NCI-H526 (cell line): Measurements from ENCODE around the gene ICA1.

Experiments used
- DNase-seq, 2 experiments: peaks; one replicate each; lab custom pipeline; 2025; lab: John Stamatoyannopoulos, UW

Gene ICA1

DNA sequence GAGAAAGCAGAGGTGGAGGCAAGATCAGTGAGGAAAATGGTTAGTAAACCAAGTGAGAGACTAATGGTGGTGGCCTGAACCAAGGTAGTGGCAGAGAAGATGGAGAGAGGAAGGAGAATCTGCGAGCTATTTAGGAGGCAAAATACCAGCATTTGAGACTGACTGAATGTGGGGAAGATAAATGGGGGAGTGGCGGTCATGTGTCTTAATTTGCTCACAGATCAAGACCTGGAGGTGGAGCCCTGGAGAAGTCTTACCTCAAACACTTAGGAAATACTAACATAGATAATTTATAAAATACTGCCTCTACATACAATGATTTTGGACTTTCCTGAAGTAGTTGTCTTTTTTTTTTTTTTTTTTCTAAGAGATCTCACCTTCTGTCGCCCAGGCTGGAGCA is 34.7 kb downstream of the ICA1 start:
- DNase-seq = no peak

DNA sequence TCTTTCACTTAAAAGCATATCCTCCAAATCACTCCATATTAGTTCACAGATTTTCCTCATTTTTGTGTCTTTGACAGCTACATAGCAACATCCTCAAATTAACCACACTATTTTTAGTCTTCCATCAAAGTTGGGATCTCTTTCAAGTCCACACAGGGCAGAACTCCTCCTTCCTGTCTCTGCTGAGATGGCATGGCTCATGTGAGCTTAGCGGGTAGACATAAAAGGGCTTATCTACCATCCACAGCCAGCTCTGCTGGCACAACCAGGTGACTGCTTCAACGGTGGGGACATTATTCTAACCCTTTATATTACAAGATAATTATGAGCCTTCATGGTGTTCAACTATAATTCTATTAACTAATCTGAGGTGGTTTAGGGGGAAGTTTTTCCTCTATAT is 35.5 kb downstream of the ICA1 start:
- no peak for DNase-seq

DNA sequence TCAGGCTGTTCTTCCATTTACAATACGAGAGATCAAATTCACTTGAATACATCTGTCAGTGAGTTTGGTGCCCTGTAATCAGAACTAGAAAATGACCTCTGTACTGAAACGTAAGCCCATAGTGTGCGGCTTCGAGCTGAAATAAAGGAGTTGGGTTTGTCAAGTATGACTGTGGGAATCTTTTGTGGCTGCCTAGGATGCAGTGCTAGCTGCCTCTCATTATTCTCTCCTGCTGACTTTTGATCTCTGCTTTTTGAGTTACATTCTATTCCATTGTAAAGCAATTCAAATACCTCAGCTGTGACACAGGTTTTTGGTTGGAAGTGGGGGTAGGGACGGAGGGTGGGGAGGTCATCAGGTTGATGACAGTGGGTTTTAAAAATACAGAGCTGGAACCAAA is 40.4 kb downstream of the ICA1 start:
- DNase-seq = no peak

DNA sequence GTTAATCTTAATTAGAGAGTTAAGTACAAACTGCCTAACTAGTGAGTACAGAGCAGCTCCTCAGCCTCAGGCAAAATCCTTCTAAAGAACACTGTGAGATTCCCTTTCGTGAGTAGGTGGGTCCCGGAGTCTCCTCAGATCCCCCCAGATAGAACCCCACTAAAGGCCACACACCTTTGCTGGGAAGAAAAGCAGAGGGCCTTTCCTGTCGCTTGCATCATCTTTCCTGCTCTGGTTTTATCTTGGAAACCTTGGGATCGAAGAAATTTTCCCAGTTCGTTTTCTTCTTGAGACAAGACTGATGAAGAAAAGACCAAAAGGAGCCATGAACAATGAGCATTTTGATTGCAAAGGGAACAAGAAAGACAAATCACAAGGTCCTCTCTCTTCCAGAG is 40.9 kb downstream of the ICA1 start:
- no peak for DNase-seq

DNA sequence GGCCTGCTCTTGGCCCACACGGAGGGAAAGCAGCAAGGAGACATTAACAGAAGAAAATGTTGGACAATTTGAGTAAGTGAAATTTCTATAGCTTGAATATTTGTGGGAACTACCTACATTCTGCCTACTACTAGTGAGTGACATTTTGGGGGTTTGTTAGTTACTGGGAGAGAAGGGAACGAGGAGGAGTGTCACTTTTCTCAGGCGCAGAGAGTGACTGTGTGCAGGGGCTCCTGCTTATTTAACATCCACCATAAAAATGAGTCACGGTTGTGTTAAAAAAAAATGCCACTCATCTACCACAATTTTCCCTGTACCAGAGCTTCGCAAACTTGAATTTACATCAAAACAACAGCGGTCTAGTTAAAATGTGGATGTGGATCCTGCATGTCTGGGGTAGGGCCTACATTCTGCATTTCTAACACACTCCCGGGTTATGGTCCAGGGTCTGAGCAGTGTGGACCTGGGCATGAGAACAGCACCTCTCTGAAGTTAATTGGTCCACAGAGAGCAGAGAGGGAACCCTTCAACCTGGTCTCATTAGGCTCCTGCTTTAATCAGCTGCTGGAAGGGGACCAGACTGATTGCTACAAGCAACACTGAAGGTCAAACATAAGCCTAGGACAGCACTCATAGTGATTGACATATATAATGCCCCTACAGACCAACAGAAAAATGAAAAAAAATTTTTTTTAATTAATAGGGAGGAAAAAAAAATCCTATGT is 41.4 kb downstream of the ICA1 start:
- DNase-seq = no peak

DNA sequence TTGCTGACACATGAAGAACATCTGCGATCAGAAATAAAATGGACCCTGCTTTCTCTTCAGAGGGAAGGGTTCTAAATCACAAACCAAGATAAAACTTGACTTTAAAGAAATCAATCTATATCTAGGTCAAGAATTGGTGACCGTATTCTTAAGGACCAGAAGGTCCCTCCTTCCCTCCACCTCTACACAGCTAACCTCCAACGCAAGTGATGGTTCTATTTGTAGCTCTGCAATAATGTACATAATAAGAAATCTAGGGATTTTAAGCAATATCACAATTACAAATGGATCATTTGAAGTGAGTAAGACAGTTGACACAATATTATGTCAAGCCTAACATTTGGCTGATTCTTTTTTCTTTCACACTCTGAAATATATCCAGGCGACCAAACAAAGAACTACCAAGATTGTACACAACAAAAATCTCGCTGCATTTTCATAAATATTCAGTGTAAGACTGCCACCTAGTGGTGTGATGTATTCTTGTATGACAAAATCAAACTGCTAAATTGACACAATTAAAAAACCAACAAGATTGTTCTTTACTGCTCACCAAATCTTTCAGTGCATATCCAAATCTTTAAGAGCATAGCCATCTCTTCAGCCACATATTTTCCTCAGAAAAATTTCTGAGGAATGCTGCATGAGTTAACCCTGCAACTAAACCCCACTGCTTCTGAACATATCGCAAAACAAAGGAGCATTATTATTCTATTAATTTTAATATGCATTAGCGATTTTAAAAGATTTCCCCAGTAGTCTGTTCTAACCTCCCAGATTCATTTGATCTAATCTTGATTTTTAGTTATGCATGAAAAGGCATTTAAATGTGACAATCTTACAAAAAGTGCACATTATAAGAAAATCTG is 44.5 kb downstream of the ICA1 start:
- peak; percentile 14 to 78 for DNase-seq

DNA sequence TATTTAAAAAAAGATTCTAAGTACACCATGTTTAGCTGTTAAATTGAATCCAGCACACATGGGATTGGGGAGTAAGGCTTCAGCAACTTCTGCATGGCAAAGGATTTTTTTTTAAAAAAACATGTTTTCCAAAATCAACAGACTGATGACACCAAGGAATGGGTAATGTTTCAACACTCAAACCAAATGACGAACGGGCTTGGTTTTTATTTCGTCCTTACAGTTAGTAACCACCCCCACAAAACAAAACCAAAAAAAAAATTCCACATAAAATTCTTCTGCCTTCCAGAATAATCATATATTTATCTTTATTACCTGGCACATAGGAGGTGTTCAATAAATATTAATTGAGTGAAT is 45.7 kb downstream of the ICA1 start:
- no peak for DNase-seq

DNA sequence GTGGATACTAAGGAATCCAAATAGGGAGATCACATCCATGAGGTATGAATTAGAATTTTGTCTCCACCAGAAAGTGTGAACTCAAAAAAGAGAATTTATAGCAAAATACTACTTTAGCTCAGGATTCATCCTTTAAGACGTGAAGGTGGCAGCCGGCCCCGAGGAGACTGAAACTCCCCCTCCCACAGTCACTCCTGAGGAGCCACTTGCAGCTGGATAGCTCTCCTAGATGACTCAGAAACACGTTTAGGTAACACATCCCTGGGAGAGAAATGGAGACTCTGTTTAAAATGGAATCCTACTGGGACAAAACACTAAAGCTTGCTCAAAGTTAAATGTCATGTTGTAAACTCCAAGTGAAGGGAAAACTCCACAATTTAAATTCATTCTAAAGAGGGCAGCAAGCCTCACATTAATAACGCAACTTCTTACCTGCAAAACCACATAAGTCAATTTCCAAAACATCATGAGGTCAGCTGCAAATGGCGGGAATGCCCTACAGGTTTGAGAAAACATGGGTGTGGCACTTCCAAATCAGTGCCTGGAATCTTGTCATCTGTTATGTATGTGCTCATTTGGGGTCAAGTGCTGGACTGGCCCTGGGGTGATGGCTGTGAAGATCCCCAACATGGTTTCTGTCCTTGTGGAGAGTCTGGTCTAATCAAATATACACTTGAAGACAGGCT is 46.2 kb downstream of the ICA1 start:
- no peak for DNase-seq

DNA sequence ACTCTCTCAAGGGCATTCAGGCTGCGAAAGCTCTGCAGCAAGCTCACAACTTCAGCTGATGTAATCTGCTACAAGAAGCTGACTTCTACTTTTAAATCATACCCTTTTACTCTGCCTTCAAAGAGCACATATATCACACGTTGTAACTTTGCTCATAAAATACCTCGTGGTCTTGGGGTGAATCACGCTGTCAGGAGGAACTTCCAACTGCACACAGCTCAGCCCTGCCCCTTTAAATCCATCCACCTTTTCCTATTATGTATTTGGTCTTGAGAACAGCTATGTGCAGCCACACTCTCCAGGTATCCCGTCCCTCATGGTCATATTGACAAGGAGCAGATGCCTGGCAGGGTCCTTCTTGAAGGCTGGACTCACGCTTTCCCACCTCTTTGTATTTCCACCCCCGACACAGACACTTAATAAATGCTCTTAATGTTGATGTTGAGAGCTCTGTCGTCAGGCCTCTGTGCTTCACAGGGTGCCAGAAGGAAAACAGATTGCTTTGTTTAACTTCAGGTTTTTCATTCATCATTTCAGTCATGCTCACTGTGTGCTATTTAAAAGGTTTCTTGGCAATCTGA is 47.6 kb downstream of the ICA1 start:
- no peak for DNase-seq

DNA sequence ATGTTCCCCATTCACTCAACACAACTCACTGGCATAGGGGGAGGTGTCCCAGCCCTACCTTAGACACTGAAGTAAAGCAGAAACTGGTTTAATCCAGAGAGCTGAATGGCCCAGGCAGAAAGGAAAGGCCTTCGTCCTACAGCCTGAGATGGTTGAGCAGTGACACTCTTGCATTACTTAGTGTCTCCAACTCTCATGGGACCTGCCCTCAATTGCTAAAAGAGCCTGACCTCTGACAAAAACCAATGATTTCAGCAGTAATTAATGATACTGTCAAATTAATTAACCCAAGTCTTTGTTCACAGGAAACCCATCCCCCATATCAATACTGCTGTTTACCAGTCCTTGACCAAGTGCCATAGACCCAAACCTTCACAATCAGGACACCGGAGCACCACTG is 48.6 kb downstream of the ICA1 start:
- no peak for DNase-seq

DNA sequence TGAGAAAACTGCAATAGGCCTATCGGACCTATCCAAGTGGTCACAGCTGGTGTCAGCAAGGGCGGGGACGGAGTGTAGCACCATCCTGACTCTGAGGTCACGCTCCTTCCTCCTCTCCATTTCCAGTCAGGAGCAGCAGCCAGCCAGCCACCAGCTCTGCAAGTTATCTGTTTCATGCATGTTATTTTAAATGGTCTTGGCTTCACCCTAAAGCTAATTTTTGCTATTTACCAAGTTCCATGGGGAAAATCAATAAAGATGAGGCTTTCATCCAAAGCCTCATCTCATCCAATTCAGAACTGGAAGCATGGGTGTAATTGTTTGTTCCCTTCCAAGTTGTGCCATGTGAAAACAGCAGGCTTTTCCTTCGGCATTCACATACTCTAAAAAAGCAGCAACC is 49.3 kb downstream of the ICA1 start:
- no peak for DNase-seq

DNA sequence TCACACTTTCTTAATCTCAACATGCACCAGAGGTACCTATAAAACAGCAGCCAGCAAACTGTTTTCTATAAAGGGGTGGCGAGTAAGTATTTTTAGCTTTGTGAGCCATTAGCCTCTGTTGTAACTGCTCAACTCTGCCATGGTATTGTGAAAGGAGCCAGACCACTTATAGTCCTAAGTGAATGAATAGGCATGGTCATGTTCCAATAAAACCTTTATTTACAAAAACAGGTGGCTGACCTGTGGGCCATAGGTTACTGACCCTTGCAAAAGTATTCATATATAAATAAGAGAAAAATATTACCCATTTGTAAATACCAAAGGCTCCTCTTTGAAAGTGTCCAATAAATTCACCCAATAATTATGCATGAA is 50.3 kb downstream of the ICA1 start:
- no peak for DNase-seq

DNA sequence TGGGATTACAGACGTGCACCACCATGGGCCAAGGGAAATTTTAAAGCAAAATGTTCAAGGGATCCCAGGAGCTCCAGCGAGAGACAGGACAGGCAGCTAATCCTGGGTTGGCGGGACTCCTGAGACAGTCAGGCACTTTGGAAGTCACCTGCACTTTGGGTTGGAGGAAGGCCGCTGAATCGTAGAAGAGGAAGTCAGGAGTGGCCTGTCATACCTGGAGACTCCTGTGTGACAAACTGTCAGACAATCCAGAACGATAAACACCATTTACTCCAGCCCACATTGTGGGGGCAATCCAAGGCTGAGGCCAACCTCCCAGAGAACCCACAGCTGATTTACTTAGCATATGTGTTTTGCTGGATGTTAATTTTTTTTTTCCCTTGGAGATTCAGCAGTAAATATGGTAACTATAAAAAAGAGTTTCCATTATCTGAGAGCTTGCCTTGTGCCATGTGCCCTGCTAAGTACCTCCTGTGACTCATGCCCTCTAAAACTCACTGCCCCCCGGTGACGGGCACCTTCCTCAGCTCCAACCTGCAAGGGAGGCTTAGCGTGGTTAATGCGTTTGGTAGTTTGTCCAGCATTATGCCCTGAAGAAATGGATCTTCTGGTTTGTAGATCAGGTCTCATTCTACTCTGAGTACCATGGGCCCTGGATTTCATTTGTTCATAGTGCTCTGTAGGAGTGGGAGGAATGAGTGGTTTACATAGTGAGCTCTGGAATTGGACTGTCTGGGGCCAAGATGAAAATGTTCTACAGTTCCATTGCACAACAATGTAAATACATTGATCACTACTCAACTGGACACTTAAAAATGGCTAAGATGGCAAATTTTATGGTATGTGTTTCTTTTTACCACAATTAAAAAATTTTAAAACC is 50.9 kb downstream of the ICA1 start:
- DNase-seq = no peak

DNA sequence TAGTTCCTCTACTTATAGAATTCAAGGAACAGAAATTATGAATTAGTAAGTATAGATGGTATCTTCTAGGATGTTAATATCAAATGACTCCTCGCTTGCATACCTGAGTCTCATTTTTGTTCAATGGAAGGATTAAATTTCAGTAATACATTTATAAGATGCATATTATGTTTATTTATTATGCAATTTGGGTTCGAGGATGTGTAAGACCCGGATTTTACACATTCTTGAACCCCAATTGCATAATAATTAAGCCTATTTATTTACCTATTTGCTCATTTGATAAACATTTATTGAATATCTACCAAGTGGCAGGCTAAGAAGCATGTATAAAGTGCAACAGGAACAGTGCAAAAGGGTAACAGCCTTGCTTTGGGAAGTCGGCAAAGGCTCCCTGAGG is 52.6 kb downstream of the ICA1 start:
- no peak for DNase-seq

DNA sequence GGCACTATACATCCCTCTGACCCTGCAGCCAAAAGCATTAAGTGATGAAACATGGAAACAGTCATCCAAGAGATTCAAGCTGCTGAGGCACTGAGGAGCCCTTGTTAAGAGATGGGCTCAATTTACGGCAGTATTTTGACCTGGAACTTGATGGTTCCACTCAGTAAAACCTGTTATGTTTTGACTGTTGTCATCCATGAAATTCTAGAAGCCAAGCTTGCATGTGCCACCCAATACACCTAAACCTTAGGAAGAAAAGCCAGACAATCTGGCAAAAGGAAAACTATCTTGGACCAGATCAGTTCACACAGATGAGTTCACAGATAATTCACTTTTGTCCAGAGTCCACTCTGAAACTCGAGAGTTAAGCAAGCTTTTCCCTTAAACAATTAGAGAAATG is 53.2 kb downstream of the ICA1 start:
- DNase-seq = no peak

DNA sequence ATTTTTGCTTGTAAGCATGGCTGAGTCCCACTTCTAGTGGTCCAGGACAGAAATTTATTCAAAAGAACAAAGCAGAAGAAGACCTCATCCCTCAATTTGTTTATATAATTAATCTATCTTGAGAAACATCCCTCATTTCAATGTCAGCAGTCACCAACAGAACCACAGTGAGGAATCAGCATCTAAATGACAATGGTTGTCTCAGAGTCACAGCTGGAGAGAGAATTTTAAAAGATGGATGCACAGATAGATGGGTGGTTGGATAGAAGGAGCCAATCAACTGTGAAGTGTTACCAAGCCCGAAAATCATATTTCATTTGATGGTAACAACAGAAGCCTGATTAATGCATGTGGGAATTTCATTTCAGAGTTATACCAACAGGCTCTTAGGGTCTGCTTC is 55.0 kb downstream of the ICA1 start:
- DNase-seq = no peak

DNA sequence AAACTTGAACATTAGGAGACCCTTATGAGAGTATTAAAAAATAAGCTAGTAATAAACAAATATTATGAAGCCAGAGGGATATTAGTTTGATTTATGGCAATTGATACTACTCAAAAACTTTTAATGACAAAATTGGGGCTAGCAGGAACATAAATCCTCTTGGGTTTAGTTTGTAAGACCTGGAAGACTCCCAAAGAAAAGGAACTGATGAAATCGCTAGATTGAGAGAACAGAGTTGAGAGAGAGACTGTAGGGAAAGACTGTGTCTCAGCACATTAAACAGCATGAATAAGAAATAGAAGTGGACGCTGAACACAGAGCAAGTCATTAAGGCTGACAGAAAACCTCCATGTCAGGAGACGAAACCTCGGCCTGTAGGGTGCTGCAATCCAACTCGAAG is 56.4 kb downstream of the ICA1 start:
- DNase-seq = no peak

DNA sequence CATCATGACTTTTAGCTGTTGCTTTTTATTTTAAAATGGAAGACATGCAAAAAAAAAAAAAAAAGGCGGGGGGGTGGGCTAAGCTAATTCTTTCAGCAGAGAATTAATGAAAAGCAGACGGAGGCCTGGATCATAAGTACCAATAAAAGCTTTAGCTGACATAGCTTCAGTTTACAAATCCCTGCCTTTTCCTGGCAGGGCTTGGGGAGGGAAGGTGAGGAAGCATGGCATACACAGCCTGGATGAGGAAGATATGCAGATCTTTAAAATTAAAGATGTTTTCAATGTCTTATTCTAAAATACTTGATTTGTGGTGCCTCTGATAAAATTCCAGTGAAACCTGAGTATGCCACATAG is 57.0 kb downstream of the ICA1 start:
- no peak for DNase-seq

DNA sequence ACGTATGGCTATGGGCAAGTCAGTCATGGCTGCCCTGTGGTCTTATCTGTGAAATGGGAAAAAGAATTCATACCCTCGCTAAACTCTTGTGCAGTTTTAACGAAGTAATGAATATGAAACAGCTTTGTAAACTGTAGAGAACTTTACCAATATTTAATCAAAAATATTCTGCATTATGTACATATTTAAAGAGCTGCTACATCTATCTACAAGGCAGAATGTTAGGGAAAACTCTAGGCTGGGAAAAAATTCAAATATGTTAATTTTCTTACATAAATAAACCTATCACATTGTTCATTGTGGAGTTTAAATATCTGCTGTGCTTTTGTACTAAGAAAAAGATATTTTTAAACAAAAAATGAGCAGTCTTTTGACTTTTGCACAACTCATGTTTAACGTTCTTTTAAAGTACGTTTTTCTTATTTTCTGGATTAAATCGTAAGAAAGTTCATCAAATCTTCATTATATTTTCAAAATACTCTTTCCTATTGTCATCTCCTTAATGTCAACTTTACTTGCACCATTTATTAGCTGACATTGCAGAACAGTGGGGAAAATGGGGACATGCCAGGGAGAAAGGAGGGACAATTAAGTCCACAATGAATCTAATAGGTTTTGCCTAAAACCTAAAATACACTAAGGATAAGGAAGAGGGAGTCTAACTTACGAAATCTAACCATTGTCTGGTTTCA is 57.5 kb downstream of the ICA1 start:
- no peak for DNase-seq

DNA sequence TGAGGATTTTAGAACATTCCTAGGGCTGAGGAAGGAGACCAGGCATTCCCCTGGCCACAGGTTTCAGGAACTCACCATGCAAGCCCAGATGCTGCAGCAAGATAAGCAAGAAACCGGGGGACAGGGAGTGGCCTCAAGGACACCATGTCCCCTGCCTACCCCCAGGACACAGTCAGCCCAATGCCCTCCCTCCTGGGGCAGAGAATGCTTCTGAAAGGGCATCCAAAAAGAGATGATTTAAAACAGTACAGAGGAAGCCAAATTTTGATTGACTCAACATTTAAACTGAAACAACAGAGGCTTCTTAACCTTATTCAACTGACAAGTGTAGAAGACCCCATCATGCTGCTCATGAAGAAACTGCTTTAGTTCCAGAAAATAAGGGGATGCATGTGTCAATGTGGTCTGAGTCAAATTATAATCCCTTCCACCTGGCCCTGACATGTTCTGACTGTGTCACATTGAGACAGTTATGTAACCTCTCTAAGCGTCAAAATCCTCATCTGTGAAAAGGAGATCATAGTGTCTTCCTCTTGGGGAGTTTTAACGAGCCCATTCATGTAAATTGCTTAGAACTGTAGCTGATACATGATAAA is 60.0 kb downstream of the ICA1 start:
- DNase-seq = no peak

DNA sequence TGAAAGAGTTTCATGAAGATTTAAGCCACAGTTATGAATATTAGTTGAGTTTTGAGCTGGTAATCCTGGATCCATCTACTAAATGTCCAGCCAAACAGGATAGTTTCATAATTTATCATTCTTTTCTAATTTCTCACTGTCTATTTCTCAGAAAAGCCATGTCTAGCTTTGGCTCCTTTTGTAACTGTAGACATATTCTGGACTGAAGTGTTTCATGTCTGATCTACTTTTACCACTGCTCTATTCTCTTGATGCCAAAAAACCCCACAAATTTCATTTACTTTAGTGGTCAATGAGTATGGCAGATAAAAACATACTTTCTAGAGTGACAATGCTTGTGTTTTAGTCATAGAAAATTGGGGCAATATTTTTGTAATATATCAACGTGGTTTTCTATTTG is 61.2 kb downstream of the ICA1 start:
- DNase-seq = no peak
